Nephron progenitor cell (in vitro differentiated cells): ENCODE measurements around the gene ZBED1.

Experiments used
- DNase-seq: peaks from one replicate; pipeline ENCODE4 v3.0.0; 2021
- H3K27ac Mint-ChIP-seq: 2 replicates; pipeline ENCODE4 v1.8.0; 2021; ENCODE audit warnings: mild to moderate bottlenecking, moderate library complexity, mixed read lengths
- H3K27me3 Mint-ChIP-seq: 2 replicates; pipeline ENCODE4 v1.8.0; 2021; ENCODE audit warnings: mild to moderate bottlenecking, low read depth, mixed read lengths; ENCODE audit not compliant: poor library complexity
- H3K36me3 Mint-ChIP-seq: 2 replicates; pipeline ENCODE4 v1.8.0; 2021; ENCODE audit warnings: low read depth, mixed read lengths
- H3K4me1 Mint-ChIP-seq: 2 replicates; pipeline ENCODE4 v1.8.0; 2021; ENCODE audit warnings: mixed read lengths
- H3K4me3 Mint-ChIP-seq: 2 replicates; pipeline ENCODE4 v1.8.0; 2021; ENCODE audit warnings: mild to moderate bottlenecking, moderate library complexity, mixed read lengths
- H3K9me3 Mint-ChIP-seq: 2 replicates; pipeline ENCODE4 v1.8.0; 2021; ENCODE audit warnings: mild to moderate bottlenecking, moderate library complexity, mixed read lengths
- TF ChIP-seq, protein P1 (sequence below): fragments of 200-600 bp; sonication (generic); IDR thresholded peaks from 2 replicates; pipeline ENCODE4 v1.5.0; 2021; ENCODE audit warnings: antibody characterized with exemption

ZBED1 gene

DNA sequence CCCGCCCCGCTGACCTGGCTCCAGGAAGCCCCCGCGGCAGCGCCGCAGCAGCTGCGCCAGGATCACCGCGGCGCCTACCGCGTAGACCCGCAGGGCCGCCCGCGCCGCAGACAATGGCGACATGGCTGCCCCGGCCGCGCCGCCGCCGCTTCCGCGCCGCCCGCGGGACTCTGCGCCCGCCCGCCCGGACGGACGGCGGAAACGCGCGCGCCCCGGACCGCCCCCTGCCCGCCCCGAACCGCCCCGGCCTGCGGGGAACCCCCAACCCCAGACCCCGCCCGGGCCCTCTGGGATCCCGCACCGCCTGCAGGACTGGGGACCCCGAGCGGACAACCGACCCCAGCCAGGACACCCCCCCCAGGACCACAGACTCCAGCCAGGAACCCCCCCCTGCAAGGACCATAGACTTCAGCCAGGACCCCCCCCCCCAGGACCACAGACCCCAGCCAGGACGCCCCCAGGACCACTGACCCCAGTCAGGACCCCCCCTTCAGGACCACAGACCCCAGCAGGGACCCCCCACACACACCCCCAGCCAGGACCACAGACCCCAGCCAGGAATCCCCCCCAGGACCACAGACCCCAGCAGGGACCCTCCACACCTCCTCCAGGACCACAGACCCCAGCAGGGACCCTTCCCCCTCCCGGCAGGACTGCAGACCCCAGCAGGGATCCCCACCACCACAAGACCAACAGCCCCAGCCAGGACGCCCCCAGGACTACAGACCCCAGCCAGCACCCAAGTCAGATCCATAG is at the start of gene ZBED1, which contains the start of gene DHRSX:
Gene ZBED1, minus strand, starts transcription at position 174 of the 756 bp plus-strand sequence. CDS start 10,257 bp downstream, outside the sequence.
Gene DHRSX, minus strand, starts transcription at position 174 of the 756 bp plus-strand sequence. Its CDS starts 51 bp downstream, at position 123.
- Mint-ChIP-seq H3K36me3 (peaks cover 8% of the 10 kb centered on the region), H3K9me3 (no peaks in the 10 kb centered on the region), H3K27ac (peak within 1 kb of the TSS; percentile 96), H3K4me3 (peak within 1 kb of the TSS; percentile 87), H3K27me3 (no peaks in the 10 kb centered on the region), H3K4me1 (peaks cover 36% of the 10 kb centered on the region)
- TF ChIP-seq, protein P1, sequence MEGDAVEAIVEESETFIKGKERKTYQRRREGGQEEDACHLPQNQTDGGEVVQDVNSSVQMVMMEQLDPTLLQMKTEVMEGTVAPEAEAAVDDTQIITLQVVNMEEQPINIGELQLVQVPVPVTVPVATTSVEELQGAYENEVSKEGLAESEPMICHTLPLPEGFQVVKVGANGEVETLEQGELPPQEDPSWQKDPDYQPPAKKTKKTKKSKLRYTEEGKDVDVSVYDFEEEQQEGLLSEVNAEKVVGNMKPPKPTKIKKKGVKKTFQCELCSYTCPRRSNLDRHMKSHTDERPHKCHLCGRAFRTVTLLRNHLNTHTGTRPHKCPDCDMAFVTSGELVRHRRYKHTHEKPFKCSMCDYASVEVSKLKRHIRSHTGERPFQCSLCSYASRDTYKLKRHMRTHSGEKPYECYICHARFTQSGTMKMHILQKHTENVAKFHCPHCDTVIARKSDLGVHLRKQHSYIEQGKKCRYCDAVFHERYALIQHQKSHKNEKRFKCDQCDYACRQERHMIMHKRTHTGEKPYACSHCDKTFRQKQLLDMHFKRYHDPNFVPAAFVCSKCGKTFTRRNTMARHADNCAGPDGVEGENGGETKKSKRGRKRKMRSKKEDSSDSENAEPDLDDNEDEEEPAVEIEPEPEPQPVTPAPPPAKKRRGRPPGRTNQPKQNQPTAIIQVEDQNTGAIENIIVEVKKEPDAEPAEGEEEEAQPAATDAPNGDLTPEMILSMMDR = no peak
- DNase-seq = peak; percentile 16

DNA sequence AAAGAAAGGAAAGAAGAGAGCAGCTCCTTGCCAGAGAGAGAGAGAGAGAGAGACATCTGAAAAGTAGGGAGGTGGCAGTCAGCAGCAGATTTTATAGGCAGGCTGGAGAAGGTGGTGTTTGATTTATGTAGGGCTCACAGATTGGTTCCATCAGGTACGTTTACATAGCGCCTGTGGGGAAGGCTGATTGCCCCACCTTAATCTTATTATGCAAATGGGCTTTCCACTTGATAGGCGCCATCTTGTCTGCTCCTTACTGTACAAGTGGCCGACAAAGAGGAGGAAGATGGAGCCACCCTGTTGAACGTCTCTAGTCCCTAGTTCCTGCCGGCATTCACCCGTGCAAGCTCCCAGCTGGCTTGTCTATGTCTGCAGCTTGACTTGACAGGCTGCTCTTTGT is 49.1 kb upstream of the ZBED1 start:
- TF ChIP-seq, protein P1 = no peak
- Mint-ChIP-seq H3K4me3 (no peak overlapping the region), H3K27me3 (peaks cover 5% of the 10 kb centered on the region), H3K27ac (no peak overlapping the region), H3K9me3 (peaks cover 26% of the 10 kb centered on the region), H3K36me3 (peaks cover 9% of the 10 kb centered on the region), H3K4me1 (peaks cover 35% of the 10 kb centered on the region)
- DNase-seq = no peak

DNA sequence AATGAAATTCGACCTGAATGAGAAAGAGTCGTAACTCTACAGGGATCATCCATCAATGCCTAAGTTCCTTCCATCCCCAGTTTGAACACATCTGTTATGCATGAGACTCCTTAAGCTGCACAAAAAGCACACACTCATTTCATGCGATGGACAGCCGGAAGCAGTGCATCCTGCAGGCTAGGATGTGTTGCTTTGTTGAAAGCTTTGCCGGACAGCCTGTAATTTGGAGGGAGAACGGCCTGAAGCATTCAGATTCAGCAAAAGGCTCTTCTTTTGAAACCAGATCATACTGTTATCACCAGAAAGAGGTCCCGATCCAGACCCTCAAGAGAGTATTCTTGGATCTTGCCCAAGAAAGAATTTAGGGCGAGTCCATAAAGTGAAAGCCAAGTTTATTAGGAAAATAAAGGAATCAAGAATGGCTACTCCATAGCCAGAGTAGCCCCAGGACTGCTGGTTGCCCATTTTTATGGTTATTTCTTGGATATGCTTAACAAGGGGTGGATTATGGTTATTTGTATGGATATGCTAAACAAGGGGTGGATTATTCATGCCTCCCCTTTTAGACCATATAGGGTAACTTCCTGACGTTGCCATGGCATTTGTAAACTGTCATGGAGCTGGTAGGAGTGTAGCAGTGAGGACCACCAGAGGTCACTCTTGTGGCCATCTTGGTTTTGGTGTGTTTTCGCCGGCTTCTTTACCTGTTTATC is 48.1 kb upstream of the ZBED1 start:
- Mint-ChIP-seq H3K27me3 (no peaks in the 10 kb centered on the region), H3K36me3 (peaks cover 9% of the 10 kb centered on the region), H3K4me1 (peaks cover 35% of the 10 kb centered on the region), H3K9me3 (peaks cover 25% of the 10 kb centered on the region), H3K27ac (peak overlapping the region; percentile 71), H3K4me3 (peak overlapping the region; percentile 43)
- TF ChIP-seq, protein P1 = no peak
- DNase-seq = no peak

DNA sequence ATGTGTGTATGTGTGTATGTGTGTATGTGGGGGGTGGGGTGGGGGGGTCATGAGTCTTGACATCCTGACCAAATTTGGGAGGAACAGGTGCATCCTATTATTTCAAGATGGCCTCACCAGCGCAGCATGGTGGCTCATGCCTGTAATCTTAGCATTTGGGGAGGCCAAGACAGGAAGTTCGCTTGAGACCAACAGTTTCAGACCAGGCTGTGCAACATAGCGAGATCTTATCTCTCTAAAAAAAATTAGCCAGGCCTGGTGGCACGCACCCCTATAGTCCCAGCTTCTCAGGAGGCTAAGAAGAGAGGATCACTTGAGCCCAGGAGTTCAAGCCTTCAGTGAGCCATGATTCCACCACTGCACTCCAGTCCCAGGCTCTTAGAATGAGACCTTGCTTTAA is 47.0 kb upstream of the ZBED1 start:
- DNase-seq = no peak
- TF ChIP-seq, protein P1 = no peak
- no peak overlapping the region for H3K4me3 Mint-ChIP-seq
- H3K36me3 Mint-ChIP-seq = peaks cover 9% of the 10 kb centered on the region
- H3K9me3 Mint-ChIP-seq = peaks cover 25% of the 10 kb centered on the region
- H3K4me1 Mint-ChIP-seq = peaks cover 32% of the 10 kb centered on the region
- H3K27ac Mint-ChIP-seq = no peak overlapping the region
- peaks cover 4% of the 10 kb centered on the region for H3K27me3 Mint-ChIP-seq

DNA sequence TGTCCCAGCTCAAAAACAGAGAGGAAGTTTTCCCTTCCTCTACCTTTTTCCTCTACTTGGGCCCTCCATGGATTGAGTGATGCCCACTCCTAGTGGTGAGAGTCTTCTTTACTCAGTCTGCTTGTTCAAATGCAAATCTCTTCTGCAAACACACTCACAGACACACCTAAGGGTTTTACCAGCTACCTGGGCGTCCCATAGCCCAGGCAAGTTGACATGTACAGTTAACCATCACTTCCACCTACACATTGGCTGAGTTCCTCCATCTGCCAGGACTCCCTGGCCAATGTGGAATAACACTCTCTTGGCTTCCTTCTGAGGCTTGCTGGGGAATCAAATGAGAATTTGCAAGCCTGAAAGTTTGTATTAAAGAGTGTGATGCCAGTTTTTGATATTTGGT is 45.7 kb upstream of the ZBED1 start:
- no peak overlapping the region for H3K27ac Mint-ChIP-seq
- DNase-seq = no peak
- peaks cover 4% of the 10 kb centered on the region for H3K27me3 Mint-ChIP-seq
- H3K9me3 Mint-ChIP-seq = peaks cover 31% of the 10 kb centered on the region
- no peak overlapping the region for H3K4me3 Mint-ChIP-seq
- peaks cover 9% of the 10 kb centered on the region for H3K36me3 Mint-ChIP-seq
- peaks cover 27% of the 10 kb centered on the region for H3K4me1 Mint-ChIP-seq
- TF ChIP-seq, protein P1 = no peak
